PC-9 (cell line): ENCODE measurements around the gene DISC1.

Experiments used
- EZH2 ChIP-seq: fragments of 200-600 bp; sonication (generic); IDR thresholded peaks from 2 replicates; pipeline ENCODE4 v1.8.0; 2017; ENCODE audit warnings: antibody characterized with exemption, low read depth
- TF ChIP-seq, protein P1 (sequence below): fragments of 200-600 bp; sonication (generic); conservative IDR thresholded peaks from 2 replicates; pipeline ENCODE4 v1.6.1; 2017; ENCODE audit warnings: mixed run types, antibody characterized with exemption, mild to moderate bottlenecking, moderate library complexity

DNA sequence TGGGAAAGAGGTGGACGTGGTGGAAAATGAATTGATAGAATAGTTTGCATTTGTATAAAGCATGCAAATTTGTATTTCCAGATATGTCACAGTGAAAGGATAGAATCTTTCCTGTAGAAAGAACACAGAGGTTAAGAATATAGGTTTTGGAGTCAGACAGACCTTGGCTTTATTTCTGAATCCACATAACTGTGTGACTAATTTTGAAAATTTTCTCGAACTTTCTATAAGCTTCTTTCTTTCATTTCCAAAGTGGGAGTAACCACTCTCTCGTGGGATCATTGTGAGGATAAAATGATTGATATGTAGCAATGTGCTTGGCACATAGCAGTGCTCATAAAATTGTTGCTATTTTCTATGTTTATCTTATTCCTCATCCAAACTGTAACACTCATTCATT lies 108.8 kb downstream of the DISC1 start:
- TF ChIP-seq, protein P1, sequence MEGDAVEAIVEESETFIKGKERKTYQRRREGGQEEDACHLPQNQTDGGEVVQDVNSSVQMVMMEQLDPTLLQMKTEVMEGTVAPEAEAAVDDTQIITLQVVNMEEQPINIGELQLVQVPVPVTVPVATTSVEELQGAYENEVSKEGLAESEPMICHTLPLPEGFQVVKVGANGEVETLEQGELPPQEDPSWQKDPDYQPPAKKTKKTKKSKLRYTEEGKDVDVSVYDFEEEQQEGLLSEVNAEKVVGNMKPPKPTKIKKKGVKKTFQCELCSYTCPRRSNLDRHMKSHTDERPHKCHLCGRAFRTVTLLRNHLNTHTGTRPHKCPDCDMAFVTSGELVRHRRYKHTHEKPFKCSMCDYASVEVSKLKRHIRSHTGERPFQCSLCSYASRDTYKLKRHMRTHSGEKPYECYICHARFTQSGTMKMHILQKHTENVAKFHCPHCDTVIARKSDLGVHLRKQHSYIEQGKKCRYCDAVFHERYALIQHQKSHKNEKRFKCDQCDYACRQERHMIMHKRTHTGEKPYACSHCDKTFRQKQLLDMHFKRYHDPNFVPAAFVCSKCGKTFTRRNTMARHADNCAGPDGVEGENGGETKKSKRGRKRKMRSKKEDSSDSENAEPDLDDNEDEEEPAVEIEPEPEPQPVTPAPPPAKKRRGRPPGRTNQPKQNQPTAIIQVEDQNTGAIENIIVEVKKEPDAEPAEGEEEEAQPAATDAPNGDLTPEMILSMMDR, result no peak
- no peak for TF ChIP-seq EZH2
